Activated CD4-positive, alpha-beta T cell treated with anti-CD3 and anti-CD28 coated beads, Interleukin-2, Interleukin-6, amounts not matched to agents 100 ng/mL and 50 ng/mL, durations not matched to agents 16 hours and 8 hours (primary cell): ENCODE measurements around the gene CYP1A2.
A peak's percentile ranks its signal among the peaks of the same experiment; 100 is the strongest.
"Not testable (repeated sequence)": the region's sequence is repeated elsewhere in the genome, so short reads cannot be mapped to it uniquely, and the experiment has no call there.

Experiments
- DNase-seq: peaks from one replicate; pipeline ENCODE4 v3.0.0-alpha.2; 2020

The CYP1A2 gene

GRCh38 chr15:74777769-74778598 is 29.3 kb downstream of the CYP1A2 start:
- DNase-seq: no peak

- no peak for DNase-seq
These were observed 29.9 kb downstream of the CYP1A2 start for GRCh38 chr15:74778599-74778970.

- no peak for DNase-seq
These were observed 30.6 kb downstream of the CYP1A2 start for GRCh38 chr15:74779162-74779648.

GRCh38 chr15:74780523-74781430 is 32.1 kb downstream of the CYP1A2 start:
- peak; percentile 83 for DNase-seq

GRCh38 chr15:74781431-74782258 is 33.0 kb downstream of the CYP1A2 start, which contains the start of gene CSK:
Gene CSK, plus strand, starts transcription at chr15:74782080. Its CDS starts 16,218 bp downstream, at chr15:74798298.
- DNase-seq: peak; percentile 88

GRCh38 chr15:74782259-74783071 is 33.8 kb downstream of the CYP1A2 start:
- DNase-seq: peak; percentile 62

GRCh38 chr15:74783072-74783807 is 34.6 kb downstream of the CYP1A2 start:
- peak; percentile 73 for DNase-seq

- DNase-seq: no peak
These were observed 35.1 kb downstream of the CYP1A2 start for GRCh38 chr15:74783808-74784175.

GRCh38 chr15:74784426-74785193 is 36.0 kb downstream of the CYP1A2 start:
- peak; percentile 59 for DNase-seq

- peak; percentile 82 for DNase-seq
These were observed 36.8 kb downstream of the CYP1A2 start for GRCh38 chr15:74785194-74786032.

- DNase-seq: not testable (repeated sequence)
These were observed 37.4 kb downstream of the CYP1A2 start for GRCh38 chr15:74786081-74786480.

- peak; percentile 59 for DNase-seq
These were observed 38.0 kb downstream of the CYP1A2 start for GRCh38 chr15:74786551-74787165.

- peak; percentile 95 for DNase-seq
These were observed 38.8 kb downstream of the CYP1A2 start for GRCh38 chr15:74787251-74788041.

- no peak for DNase-seq
These were observed 39.5 kb downstream of the CYP1A2 start for GRCh38 chr15:74788042-74788682.

GRCh38 chr15:74788683-74789151 is 40.1 kb downstream of the CYP1A2 start:
- DNase-seq: peak; percentile 76

GRCh38 chr15:74789171-74789631 is 40.6 kb downstream of the CYP1A2 start:
- DNase-seq: peak; percentile 59

GRCh38 chr15:74789741-74790079 is 41.1 kb downstream of the CYP1A2 start:
- no peak for DNase-seq
